ENCODE data around the gene GFOD2.

DNA sequence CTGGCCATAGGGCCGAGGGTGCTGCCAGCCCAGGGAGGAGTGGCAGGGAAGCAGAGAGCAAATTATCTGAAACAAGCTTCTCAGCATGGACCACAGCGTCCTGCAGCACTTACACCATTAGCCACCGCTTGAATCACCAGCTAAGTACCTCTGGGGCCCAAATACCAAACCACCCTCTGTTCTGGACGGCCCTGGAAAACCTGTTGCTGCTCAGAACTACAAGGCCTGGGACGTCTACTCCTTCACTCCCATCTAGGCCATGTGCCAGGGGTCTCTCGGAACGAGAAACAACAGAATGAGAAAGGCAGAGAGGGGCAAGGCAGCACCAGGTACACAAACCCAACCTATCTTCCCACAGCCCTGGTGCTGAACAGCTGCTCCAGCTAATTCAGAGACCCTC, 39.9 kb upstream of the GFOD2 start:
- TF ChIP-seq, protein P1, sequence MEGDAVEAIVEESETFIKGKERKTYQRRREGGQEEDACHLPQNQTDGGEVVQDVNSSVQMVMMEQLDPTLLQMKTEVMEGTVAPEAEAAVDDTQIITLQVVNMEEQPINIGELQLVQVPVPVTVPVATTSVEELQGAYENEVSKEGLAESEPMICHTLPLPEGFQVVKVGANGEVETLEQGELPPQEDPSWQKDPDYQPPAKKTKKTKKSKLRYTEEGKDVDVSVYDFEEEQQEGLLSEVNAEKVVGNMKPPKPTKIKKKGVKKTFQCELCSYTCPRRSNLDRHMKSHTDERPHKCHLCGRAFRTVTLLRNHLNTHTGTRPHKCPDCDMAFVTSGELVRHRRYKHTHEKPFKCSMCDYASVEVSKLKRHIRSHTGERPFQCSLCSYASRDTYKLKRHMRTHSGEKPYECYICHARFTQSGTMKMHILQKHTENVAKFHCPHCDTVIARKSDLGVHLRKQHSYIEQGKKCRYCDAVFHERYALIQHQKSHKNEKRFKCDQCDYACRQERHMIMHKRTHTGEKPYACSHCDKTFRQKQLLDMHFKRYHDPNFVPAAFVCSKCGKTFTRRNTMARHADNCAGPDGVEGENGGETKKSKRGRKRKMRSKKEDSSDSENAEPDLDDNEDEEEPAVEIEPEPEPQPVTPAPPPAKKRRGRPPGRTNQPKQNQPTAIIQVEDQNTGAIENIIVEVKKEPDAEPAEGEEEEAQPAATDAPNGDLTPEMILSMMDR (IDR thresholded peaks at IDR 0.05): no peak
- TF ChIP-seq POLR2A (IDR thresholded peaks at IDR 0.05): no peak
